CD14-positive monocyte (primary cell): ENCODE results near the gene KMT2E. TPM values are rescaled to one million over a fixed set of nuclear protein-coding genes. Genes with fewer than 3 reads are reported as not detected.

Experiments used
- DNase-seq, 3 donors: peaks; one replicate each; pipeline ENCODE4 v3.0.0-alpha.2; 2011 to 2022
- H2AFZ ChIP-seq: 2 replicates; pipeline ENCODE4 v1.6.0; 2012; ENCODE audit warnings: mild to moderate bottlenecking, low read depth, low read length, inconsistent platforms; ENCODE audit not compliant: insufficient read depth, poor library complexity, severe bottlenecking
- H3K27ac ChIP-seq, 2 donors: 1 replicate in 1 of 2; 2 replicates in 1 of 2; pipeline ENCODE4 v1.5.1; 2012 to 2013; ENCODE audit warnings: low read length in 2 of 2, control low read depth in 1 of 2, inconsistent platforms in 1 of 2, low read depth in 1 of 2, mild to moderate bottlenecking in 1 of 2
- H3K27me3 ChIP-seq, 2 donors: one replicate each; pipeline versions ENCODE4 v1.6.0 to v1.6.1; 2011 to 2013; ENCODE audit warnings: low read length in 2 of 2; ENCODE audit not compliant: control insufficient read depth in 2 of 2, insufficient read depth in 2 of 2
- H3K36me3 ChIP-seq, 2 donors: replicated peaks in 1 of 2; 1 replicate in 1 of 2; 2 replicates in 1 of 2; pipeline versions ENCODE4 v1.5.1 to v1.6.1; 2012 to 2013; ENCODE audit warnings: low read length in 2 of 2, control low read depth in 1 of 2, inconsistent platforms in 1 of 2, mild to moderate bottlenecking in 1 of 2; ENCODE audit not compliant: insufficient read depth in 2 of 2, control insufficient read depth in 1 of 2
- H3K4me1 ChIP-seq, 2 donors: 1 replicate in 1 of 2; 2 replicates in 1 of 2; pipeline versions ENCODE4 v1.5.1 to v1.6.1; 2012 to 2013; ENCODE audit warnings: low read length in 2 of 2, control low read depth in 1 of 2, inconsistent platforms in 1 of 2, mild to moderate bottlenecking in 1 of 2, moderate library complexity in 1 of 2; ENCODE audit not compliant: insufficient read depth in 2 of 2, control insufficient read depth in 1 of 2
- H3K4me2 ChIP-seq: replicated peaks from 2 replicates; pipeline ENCODE3; 2012; ENCODE audit warnings: low read length, moderate library complexity, mild to moderate bottlenecking; ENCODE audit not compliant: poor library complexity, severe bottlenecking; ENCODE audit errors: extremely low read depth
- H3K4me3 ChIP-seq, 3 experiments: fragments of 200-600 bp in 1 of 3; sonication (generic) in 1 of 3; replicated peaks in 1 of 3; 1 replicate in 2 of 3; 2 replicates in 1 of 3; pipeline ENCODE4 v1.5.1; 2011 to 2013; ENCODE audit warnings: low read length in 3 of 3, mild to moderate bottlenecking in 3 of 3, control low read depth in 2 of 3, low read depth in 2 of 3, inconsistent platforms in 1 of 3, moderate library complexity in 1 of 3
- H3K79me2 ChIP-seq: 2 replicates; pipeline ENCODE4 v1.6.0; 2012; ENCODE audit warnings: mild to moderate bottlenecking, control low read depth, inconsistent platforms, low read length, moderate library complexity; ENCODE audit not compliant: insufficient read depth
- H3K9ac ChIP-seq: 2 replicates; pipeline ENCODE4 v1.6.0; 2017; ENCODE audit warnings: low read length, mild to moderate bottlenecking; ENCODE audit not compliant: insufficient read depth, poor library complexity, severe bottlenecking
- H3K9me3 ChIP-seq, 2 donors: replicated peaks in 1 of 2; 1 replicate in 1 of 2; 2 replicates in 1 of 2; pipeline versions ENCODE4 v1.5.1 to v1.6.1; 2012 to 2013; ENCODE audit warnings: low read length in 2 of 2, control low read depth in 1 of 2; ENCODE audit not compliant: control insufficient read depth in 1 of 2, insufficient read depth in 1 of 2
- H4K20me1 ChIP-seq: 2 replicates; pipeline ENCODE4 v1.6.0; 2012; ENCODE audit warnings: mild to moderate bottlenecking, low read length, control low read depth, moderate library complexity; ENCODE audit not compliant: insufficient read depth
- H3K27ac Mint-ChIP-seq, 7 donors: one replicate each; pipeline ENCODE4 v1.8.0; 2020; ENCODE audit warnings: mild to moderate bottlenecking in 7 of 7, mixed read lengths in 7 of 7, moderate library complexity in 6 of 7, inconsistent platforms in 2 of 7
- H3K27me3 Mint-ChIP-seq, 3 donors: one replicate each; pipeline ENCODE4 v1.8.0; 2021 to 2022; ENCODE audit warnings: low read depth in 3 of 3, mild to moderate bottlenecking in 3 of 3, mixed read lengths in 3 of 3, moderate library complexity in 3 of 3, inconsistent platforms in 1 of 3
- H3K36me3 Mint-ChIP-seq, 2 donors: one replicate each; pipeline ENCODE4 v1.8.0; 2020; ENCODE audit warnings: mixed read lengths in 2 of 2, inconsistent platforms in 1 of 2, mild to moderate bottlenecking in 1 of 2
- H3K4me1 Mint-ChIP-seq: one replicate; pipeline ENCODE4 v1.8.0; 2020; ENCODE audit warnings: mild to moderate bottlenecking, mixed read lengths
- H3K4me3 Mint-ChIP-seq, 2 donors: one replicate each; pipeline ENCODE4 v1.8.0; 2020; ENCODE audit warnings: mild to moderate bottlenecking in 2 of 2, mixed read lengths in 2 of 2, moderate library complexity in 1 of 2
- H3K9me3 Mint-ChIP-seq, 7 donors: one replicate each; pipeline ENCODE4 v1.8.0; 2020 to 2022; ENCODE audit warnings: mixed read lengths in 7 of 7, mild to moderate bottlenecking in 6 of 7, moderate library complexity in 6 of 7, inconsistent platforms in 2 of 7
- CTCF ChIP-seq: fragments of 200-600 bp; IDR thresholded peaks from one replicate; pipeline ENCODE4 v1.8.0; 2022; ENCODE audit warnings: antibody characterized with exemption, mild to moderate bottlenecking
- WGBS: methylation state at CpG from one replicate; pipeline ENCODE4 v1.1.5; 2013; ENCODE audit warnings: missing lambda C conversion rate; ENCODE audit not compliant: insufficient coverage; 5-methylcytosine and 5-hydroxymethylcytosine counted together
- intact Hi-C, 2 donors: fragments of 100-400 bp; cut with micrococcal nuclease; formaldehyde crosslinking; loops; one replicate each; pipeline versions ENCODE4 v1.15.0 to v1.15.1; 2023
- polyA plus RNA-seq, 3 donors: library from polyadenylated mRNA; depleted of rRNA in 1 of 3; unstranded in 2 of 3; stranded (reverse) in 1 of 3; fragments of 300-500 nt in 2 of 3; fragments of >200 nt in 1 of 3; fragmentation: Illumina TruSeq in 2 of 3; gene quantifications; 1 replicate in 2 of 3; 2 replicates in 1 of 3; pipeline ENCODE4 v1.2.3, GENCODE V29; 2012 to 2021

The KMT2E gene
- polyA plus RNA-seq, 3 donors, result 21.5 to 58.0 (median 33.1) TPM

DNA sequence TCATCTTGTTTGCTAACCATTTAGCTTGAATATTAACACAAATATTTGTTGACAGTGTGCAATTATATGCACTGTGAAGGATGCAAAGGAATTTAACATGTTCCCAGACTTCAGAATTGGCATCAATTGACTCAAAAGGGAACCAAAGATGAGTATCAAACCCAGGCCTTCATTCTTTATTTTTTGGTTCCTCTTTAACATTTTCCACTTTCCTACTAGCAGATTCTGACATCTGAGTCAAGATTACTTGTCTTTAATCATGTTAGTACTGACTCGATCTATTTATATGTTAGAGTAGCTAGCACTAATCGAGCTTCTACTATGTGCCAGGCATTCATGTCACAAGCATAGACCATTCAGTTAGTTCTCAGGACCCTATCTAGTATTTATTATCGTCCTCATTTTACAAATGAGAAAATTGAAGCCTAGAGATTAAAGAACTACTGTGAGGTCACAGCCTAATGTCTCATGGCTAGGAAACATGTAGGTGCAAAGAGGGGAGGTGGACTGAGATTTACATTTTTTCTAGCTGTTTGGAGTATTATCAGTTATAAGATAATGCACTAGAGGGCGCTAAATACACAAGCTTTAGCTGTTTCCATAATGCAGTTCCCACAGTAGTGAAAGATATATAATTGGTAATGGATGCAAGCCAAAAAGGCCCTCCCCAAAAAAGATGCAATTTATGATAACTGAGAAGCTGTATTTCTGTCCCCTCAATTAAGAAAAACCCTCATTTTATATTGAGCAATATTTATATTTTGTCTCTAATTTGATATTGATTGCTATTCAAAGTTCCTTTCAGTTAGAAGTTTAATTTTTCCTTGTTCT lies 32.9 kb upstream of the KMT2E start:
- Histone ChIP-seq H3K4me2 (peak overlapping the region; percentile 3), H3K9ac (no peak overlapping the region), H3K27me3 (no peaks in the 10 kb centered on the region), H3K36me3 (peaks cover 0 to 5% of the 10 kb centered on the region in 2 donors), H2AFZ (no peak overlapping the region), H3K79me2 (peaks cover 46% of the 10 kb centered on the region), H3K4me3 (no peak overlapping the region), H3K27ac (peak overlapping the region in 1 of 2 donors; percentile 74), H3K9me3 (no peaks in the 10 kb centered on the region), H3K4me1 (peaks cover 38 to 45% of the 10 kb centered on the region in 2 donors), H4K20me1 (no peaks in the 10 kb centered on the region)
- no CpG with 5 or more reads among the region's 4 CpGs for WGBS
- intact Hi-C loops, result loop anchor here (5.0 to 10.0 kb wide), 4 partner anchors 34 to 64 kb away; no protein-coding TSS in a partner anchor
- Mint-ChIP-seq H3K27me3 (peaks cover 0 to 2% (median 0%) of the 10 kb centered on the region in 3 donors), H3K4me1 (peaks cover 49% of the 10 kb centered on the region), H3K4me3 (no peak overlapping the region), H3K9me3 (no peaks in the 10 kb centered on the region), H3K36me3 (peaks cover 2 to 9% of the 10 kb centered on the region in 2 donors), H3K27ac (peak overlapping the region; percentile 40 to 87 (median 73))
- peak; percentile 39 to 84 (median 61) for DNase-seq
- peak; percentile 92 for TF ChIP-seq CTCF

DNA sequence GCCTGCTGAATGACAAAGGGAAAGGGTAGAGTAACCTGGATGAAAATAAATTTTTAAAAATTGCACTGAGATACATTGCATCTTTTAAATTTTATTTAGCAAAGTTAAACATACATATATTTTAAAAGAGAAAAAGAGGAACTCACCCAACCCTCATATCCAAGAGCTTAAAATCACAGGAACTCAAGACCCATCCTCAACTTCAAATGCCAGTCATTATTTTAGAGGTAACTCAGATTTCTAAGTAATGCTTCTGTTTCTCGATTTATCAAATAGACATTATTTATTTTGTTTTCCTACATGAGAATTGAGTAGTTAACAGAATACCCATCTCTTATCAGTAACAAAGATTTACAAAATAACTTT lies 32.4 kb upstream of the KMT2E start:
- peak in 2 of 3 donors; percentile 27 to 32 for DNase-seq
- H4K20me1 ChIP-seq, result no peaks in the 10 kb centered on the region
- Mint-ChIP-seq H3K27ac (peak overlapping the region in 6 of 7 donors; percentile 25 to 86 (median 66)), H3K27me3 (peaks cover 0 to 3% (median 2%) of the 10 kb centered on the region in 3 donors), H3K4me3 (no peak overlapping the region), H3K9me3 (no peaks in the 10 kb centered on the region), H3K4me1 (peaks cover 54% of the 10 kb centered on the region), H3K36me3 (peaks cover 2 to 12% of the 10 kb centered on the region in 2 donors)
- intact Hi-C loops, result loop anchor here (2.0 to 10.0 kb wide), 6 partner anchors 31 to 63 kb away; no protein-coding TSS in a partner anchor
- H3K27me3 ChIP-seq, result no peaks in the 10 kb centered on the region
- peak overlapping the region; percentile 3 for H3K4me2 ChIP-seq
- no peaks in the 10 kb centered on the region for H3K9me3 ChIP-seq
- peaks cover 46% of the 10 kb centered on the region for H3K79me2 ChIP-seq
- no peak overlapping the region for H3K4me3 ChIP-seq
- peak overlapping the region in 1 of 2 donors; percentile 74 for H3K27ac ChIP-seq
- peaks cover 0 to 9% of the 10 kb centered on the region in 2 donors for H3K36me3 ChIP-seq
- H3K9ac ChIP-seq, result no peak overlapping the region
- WGBS, result no CpG with 5 or more reads among the region's 1 CpG
- H2AFZ ChIP-seq, result no peak overlapping the region
- TF ChIP-seq CTCF, result no peak
- H3K4me1 ChIP-seq, result peaks cover 44 to 51% of the 10 kb centered on the region in 2 donors
